ENCODE measurements around the gene CCNE1. TPM values are rescaled to one million over a fixed set of nuclear protein-coding genes. Genes with fewer than 3 reads are reported as not detected.
A peak's percentile ranks its signal among the peaks of the same experiment; 100 is the strongest.

The CCNE1 gene
- total RNA-seq, 1 donor from 2014 or later: not detected

GRCh38 chr19:29812080-29812880, 489 bp downstream of the CCNE1 start:
- Histone ChIP-seq H3K36me3 (no peaks in the 10 kb centered on the region), H3K4me3 (peak overlapping the region; percentile 75 to 79), H3K27ac (no peak overlapping the region), H3K27me3 (no peaks in the 10 kb centered on the region), H3K9me3 (no peaks in the 10 kb centered on the region), H3K4me1 (no peaks in the 10 kb centered on the region)
- no peak for DNase-seq (ENCODE audit: low spot score in 2 of 2)
- intact Hi-C loops (cut with DNase I): loop anchor here (5.0 kb wide), 1 partner anchor 95 kb away; the partner anchor contains the start of gene C19orf12
- TF ChIP-seq CTCF (IDR thresholded peaks at IDR 0.05): no peak

- Histone ChIP-seq H3K4me3 (peak overlapping the region; percentile 75 to 79), H3K9me3 (no peaks in the 10 kb centered on the region), H3K27ac (no peak overlapping the region), H3K27me3 (no peaks in the 10 kb centered on the region), H3K4me1 (no peaks in the 10 kb centered on the region), H3K36me3 (no peaks in the 10 kb centered on the region)
- intact Hi-C loops (cut with DNase I): loop anchor here (5.0 kb wide), 1 partner anchor 96 kb away; the partner anchor contains the start of gene C19orf12
- TF ChIP-seq CTCF (IDR thresholded peaks at IDR 0.05): no peak
- DNase-seq (ENCODE audit: low spot score in 2 of 2): no peak
Measured at GRCh38 chr19:29812881-29813275, 1.1 kb downstream of the CCNE1 start.

- TF ChIP-seq CTCF (IDR thresholded peaks at IDR 0.05): no peak
- intact Hi-C loops (cut with DNase I): loop anchor here (5.0 kb wide), 1 partner anchor 96 kb away; the partner anchor contains the start of gene C19orf12
- no peak for DNase-seq (ENCODE audit: low spot score in 2 of 2)
Measured at GRCh38 chr19:29813642-29814041, 1.9 kb downstream of the CCNE1 start.

GRCh38 chr19:29815231-29815630, 3.4 kb downstream of the CCNE1 start:
- intact Hi-C loops (cut with DNase I): no loop called here
- H3K4me1 ChIP-seq: no peaks in the 10 kb centered on the region
- TF ChIP-seq CTCF (IDR thresholded peaks at IDR 0.05): no peak

More at GRCh38 chr19:29813642-29814041, 1.9 kb downstream of the CCNE1 start:
- H3K4me1 ChIP-seq: no peaks in the 10 kb centered on the region
- no peaks in the 10 kb centered on the region for H3K27me3 ChIP-seq
- no peaks in the 10 kb centered on the region for H3K9me3 ChIP-seq
- H3K36me3 ChIP-seq: no peaks in the 10 kb centered on the region
- H3K27ac ChIP-seq: no peak overlapping the region
- no peak overlapping the region for H3K4me3 ChIP-seq

GRCh38 chr19:29817316-29817715, 5.5 kb downstream of the CCNE1 start:
- no peaks in the 10 kb centered on the region for H3K36me3 ChIP-seq
- no peak overlapping the region for H3K4me3 ChIP-seq
- no peaks in the 10 kb centered on the region for H3K9me3 ChIP-seq
- no peak overlapping the region for H3K27ac ChIP-seq
- H3K27me3 ChIP-seq: no peaks in the 10 kb centered on the region
- no peak for TF ChIP-seq CTCF (IDR thresholded peaks at IDR 0.05)
- intact Hi-C loops (cut with DNase I): no loop called here
- H3K4me1 ChIP-seq: no peaks in the 10 kb centered on the region
- DNase-seq (ENCODE audit: low spot score in 2 of 2): no peak

More at GRCh38 chr19:29815231-29815630, 3.4 kb downstream of the CCNE1 start:
- H3K9me3 ChIP-seq: no peaks in the 10 kb centered on the region
- no peak for DNase-seq (ENCODE audit: low spot score in 2 of 2)
- no peaks in the 10 kb centered on the region for H3K27me3 ChIP-seq
- no peaks in the 10 kb centered on the region for H3K36me3 ChIP-seq
- no peak overlapping the region for H3K27ac ChIP-seq
- no peak overlapping the region for H3K4me3 ChIP-seq
